Fibroblast of the aortic adventitia (primary cell): ENCODE data around the gene AKAP6. TPM values are rescaled to one million over a fixed set of nuclear protein-coding genes. Genes with fewer than 3 reads are reported as not detected.

Source experiments
- DNase-seq: peaks from one replicate; pipeline ENCODE4 v3.0.0-alpha.2; 2010; ENCODE audit warnings: low read depth
- H3K4me3 ChIP-seq: 2 replicates; pipeline ENCODE4 v1.5.1; 2011; ENCODE audit warnings: low read depth, mild to moderate bottlenecking, control low read depth, low read length, moderate library complexity
- CTCF ChIP-seq: IDR thresholded peaks from 2 replicates; pipeline ENCODE4 v1.5.1; 2011; ENCODE audit warnings: mild to moderate bottlenecking, low read length, control low read depth, inconsistent platforms; ENCODE audit not compliant: insufficient read depth
- total RNA-seq: library from RNA; depleted of rRNA; stranded (reverse); fragments of >200 nt; gene quantifications from 2 replicates; pipeline ENCODE4 v1.2.3, GENCODE V29; 2012; ENCODE audit warnings: low replicate concordance

The AKAP6 gene
- total RNA-seq, 1 donor: 2.2 TPM

- peak; percentile 16 for DNase-seq
- TF ChIP-seq CTCF: no peak
- H3K4me3 ChIP-seq: no peak overlapping the region
Measured at GRCh38 chr14:32808644-32809043, 479.5 kb downstream of the AKAP6 start.

- no peak for TF ChIP-seq CTCF
- no peak for DNase-seq
- no peak overlapping the region for H3K4me3 ChIP-seq
Measured at GRCh38 chr14:32809255-32809654, 480.2 kb downstream of the AKAP6 start.

DNA sequence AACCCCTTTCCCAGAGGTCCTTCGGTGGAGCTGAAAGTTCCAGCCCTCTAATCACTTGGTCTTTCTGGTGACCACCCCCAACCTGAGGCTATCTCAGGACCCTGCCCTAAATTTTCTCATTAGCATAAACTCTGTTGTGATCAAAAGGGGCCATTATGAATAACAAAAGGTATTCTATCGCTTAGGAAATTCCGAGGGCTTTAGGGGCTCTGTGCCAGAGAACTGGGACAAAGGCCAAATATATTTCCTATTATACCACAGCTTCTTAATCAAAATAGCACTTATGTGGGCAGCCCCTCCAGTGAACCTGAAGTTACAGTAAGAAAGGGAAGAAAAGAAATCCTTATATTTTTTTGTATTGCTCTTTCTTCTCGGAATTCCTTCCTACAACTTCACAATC lies 484.3 kb downstream of the AKAP6 start:
- H3K4me3 ChIP-seq: no peak overlapping the region
- no peak for DNase-seq
- no peak for TF ChIP-seq CTCF

DNA sequence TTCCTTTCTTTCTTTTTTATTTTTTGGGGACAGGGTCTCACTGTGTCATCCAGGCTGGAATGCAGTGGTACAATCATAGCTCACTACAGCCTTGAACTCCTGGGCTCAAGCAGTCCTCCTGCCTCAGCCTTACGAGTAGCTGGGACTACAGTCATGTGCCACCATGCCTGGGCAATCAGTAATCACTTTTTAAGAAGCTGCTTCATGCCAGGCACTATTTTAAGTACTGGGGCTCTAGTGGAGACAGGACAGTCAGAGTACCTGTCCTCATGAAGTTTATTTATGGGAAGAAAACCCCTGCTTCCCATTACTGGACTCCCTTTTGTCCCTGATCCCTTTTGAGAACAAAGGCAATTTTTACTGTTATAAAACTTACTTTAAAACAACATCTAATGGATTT lies 485.6 kb downstream of the AKAP6 start:
- no peak for DNase-seq
- no peak for TF ChIP-seq CTCF
- no peak overlapping the region for H3K4me3 ChIP-seq

DNA sequence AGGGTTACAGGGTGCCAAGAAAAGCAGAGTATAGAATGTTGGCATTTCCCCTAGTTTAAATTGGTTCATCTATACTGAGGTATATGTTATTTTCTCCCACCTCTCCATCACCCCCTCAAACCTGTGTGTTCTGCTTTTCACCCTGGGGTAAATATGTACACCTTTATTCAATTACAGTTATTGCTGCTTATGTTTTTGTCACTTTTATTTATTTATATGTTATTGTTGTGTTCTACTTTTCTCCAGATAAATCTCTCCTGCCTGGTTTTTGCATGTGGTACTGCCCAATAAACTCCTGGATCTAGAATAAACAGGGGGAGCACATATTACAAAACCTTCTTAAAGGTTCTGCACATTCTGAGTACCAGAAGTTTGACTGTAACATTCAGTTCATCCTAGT lies 487.5 kb downstream of the AKAP6 start:
- H3K4me3 ChIP-seq: no peak overlapping the region
- DNase-seq: no peak
- no peak for TF ChIP-seq CTCF

- DNase-seq: no peak
- H3K4me3 ChIP-seq: no peak overlapping the region
- no peak for TF ChIP-seq CTCF
Measured at GRCh38 chr14:32817780-32818179, 488.7 kb downstream of the AKAP6 start.

GRCh38 chr14:32818581-32818980 lies 489.5 kb downstream of the AKAP6 start:
- no peak overlapping the region for H3K4me3 ChIP-seq
- TF ChIP-seq CTCF: no peak
- no peak for DNase-seq
